BE2C (cell line): Measurements from ENCODE around the gene PPP4C. TPM values are rescaled to one million over a fixed set of nuclear protein-coding genes. Genes with fewer than 3 reads are reported as not detected.
A peak's percentile ranks its signal among the peaks of the same experiment; 100 is the strongest.

Source experiments
- DNase-seq: peaks from one replicate; pipeline ENCODE4 v3.0.0-alpha.2; 2020
- H3K27me3 ChIP-seq: fragments of 250-450 bp; sonication (Bioruptor Pico); 2 replicates; pipeline ENCODE4 v1.5.1; 2020; ENCODE audit warnings: mild to moderate bottlenecking
- H3K36me3 ChIP-seq: fragments of 250-450 bp; sonication (Bioruptor Pico); 2 replicates; pipeline ENCODE4 v1.5.1; 2020; ENCODE audit warnings: mild to moderate bottlenecking
- H3K4me1 ChIP-seq: fragments of 250-450 bp; sonication (Bioruptor Pico); 2 replicates; pipeline ENCODE4 v1.5.1; 2020
- H3K4me3 ChIP-seq: 2 replicates; pipeline ENCODE4 v1.5.1; 2011; ENCODE audit warnings: low read depth, low read length
- H3K9me3 ChIP-seq: fragments of 250-450 bp; sonication (Bioruptor Pico); 2 replicates; pipeline ENCODE4 v1.5.1; 2020
- polyA plus RNA-seq: library from polyadenylated mRNA; unstranded; fragments of >200 nt; gene quantifications from one replicate; pipeline ENCODE4 v1.2.1, GENCODE V29; 2012; ENCODE audit warnings: low read depth, missing spikeins; ENCODE audit not compliant: insufficient read length, insufficient read depth
- TF ChIP-seq, protein P1 (sequence below): IDR thresholded peaks from 2 replicates; pipeline ENCODE4 v1.5.1; 2012; ENCODE audit warnings: mild to moderate bottlenecking, low read depth, low read length

PPP4C gene
- 317 TPM for polyA plus RNA-seq

DNA sequence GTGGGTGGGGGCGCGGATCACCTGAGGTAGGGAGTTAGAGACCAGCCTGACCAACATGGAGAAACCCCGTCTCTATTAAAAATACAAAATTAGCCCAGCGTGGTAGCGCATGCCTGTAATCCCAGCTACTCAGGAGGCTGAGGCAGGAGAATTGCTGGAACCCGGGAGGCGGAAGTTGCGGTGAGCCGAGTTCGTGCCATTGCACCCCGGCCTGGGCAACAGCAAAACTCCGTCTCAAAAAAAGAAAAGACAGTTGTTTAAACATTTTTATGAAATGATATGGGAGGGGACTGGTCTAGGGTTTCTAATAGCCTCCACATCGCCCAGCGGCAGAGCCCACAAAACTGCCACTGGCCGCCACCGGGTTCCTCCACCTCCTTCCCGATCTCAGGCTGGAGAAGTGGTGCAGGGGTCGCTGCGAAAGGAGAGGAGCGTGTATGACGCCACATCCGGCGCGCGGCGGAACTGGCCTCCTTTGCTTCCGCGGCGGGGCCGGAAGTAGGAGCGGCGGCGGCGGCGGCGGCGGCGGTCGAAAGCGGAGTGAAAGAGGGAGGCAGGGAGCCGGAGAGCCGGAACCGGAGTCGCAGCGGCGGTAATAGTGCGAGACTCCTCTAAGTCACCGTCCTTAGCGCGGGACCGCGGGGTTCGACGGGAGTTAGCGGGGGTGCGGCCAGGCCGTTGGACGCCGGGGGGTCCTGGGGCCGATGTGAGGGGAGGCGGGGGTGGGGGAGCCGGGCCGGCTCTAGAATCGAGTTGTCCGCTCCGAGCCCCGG lies at the start of gene PPP4C:
TSS of gene PPP4C (plus strand) at position 492 of the 773 bp plus-strand sequence. CDS start 384 bp downstream, outside the sequence.
- peaks cover 52% of the 10 kb centered on the region for H3K36me3 ChIP-seq
- TF ChIP-seq, protein P1, sequence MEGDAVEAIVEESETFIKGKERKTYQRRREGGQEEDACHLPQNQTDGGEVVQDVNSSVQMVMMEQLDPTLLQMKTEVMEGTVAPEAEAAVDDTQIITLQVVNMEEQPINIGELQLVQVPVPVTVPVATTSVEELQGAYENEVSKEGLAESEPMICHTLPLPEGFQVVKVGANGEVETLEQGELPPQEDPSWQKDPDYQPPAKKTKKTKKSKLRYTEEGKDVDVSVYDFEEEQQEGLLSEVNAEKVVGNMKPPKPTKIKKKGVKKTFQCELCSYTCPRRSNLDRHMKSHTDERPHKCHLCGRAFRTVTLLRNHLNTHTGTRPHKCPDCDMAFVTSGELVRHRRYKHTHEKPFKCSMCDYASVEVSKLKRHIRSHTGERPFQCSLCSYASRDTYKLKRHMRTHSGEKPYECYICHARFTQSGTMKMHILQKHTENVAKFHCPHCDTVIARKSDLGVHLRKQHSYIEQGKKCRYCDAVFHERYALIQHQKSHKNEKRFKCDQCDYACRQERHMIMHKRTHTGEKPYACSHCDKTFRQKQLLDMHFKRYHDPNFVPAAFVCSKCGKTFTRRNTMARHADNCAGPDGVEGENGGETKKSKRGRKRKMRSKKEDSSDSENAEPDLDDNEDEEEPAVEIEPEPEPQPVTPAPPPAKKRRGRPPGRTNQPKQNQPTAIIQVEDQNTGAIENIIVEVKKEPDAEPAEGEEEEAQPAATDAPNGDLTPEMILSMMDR: no peak

DNA sequence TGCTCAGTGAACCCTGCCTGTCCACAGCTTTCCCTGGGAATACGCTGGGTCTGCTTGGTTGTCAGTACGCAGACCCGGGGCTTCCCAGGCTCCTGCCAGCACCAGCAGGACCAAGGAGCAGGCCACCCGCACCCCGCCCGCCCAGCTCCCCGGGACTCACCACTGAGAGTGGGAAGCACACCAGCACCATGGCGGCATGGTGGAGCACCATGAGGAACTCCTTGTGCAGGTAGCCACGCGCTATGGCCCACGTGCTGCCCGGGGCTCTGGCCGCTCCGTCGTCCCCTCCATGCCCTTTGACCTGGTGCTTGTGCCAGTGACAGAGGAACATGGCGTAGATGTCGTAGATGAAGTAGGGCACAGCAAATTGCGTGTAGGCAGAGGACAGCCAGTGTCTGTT lies 49.3 kb upstream of the PPP4C start:
- TF ChIP-seq, protein P1: no peak
- Histone ChIP-seq H3K36me3 (no peaks in the 10 kb centered on the region), H3K4me1 (peaks cover under 1% of the 10 kb centered on the region)

More for the DNA sequence above, at the start of gene PPP4C:
- no peaks in the 10 kb centered on the region for H3K27me3 ChIP-seq
- H3K9me3 ChIP-seq: no peaks in the 10 kb centered on the region
- DNase-seq: peak; percentile 93
- H3K4me3 ChIP-seq: peak within 1 kb of the TSS; percentile 93
- no peaks in the 10 kb centered on the region for H3K4me1 ChIP-seq

DNA sequence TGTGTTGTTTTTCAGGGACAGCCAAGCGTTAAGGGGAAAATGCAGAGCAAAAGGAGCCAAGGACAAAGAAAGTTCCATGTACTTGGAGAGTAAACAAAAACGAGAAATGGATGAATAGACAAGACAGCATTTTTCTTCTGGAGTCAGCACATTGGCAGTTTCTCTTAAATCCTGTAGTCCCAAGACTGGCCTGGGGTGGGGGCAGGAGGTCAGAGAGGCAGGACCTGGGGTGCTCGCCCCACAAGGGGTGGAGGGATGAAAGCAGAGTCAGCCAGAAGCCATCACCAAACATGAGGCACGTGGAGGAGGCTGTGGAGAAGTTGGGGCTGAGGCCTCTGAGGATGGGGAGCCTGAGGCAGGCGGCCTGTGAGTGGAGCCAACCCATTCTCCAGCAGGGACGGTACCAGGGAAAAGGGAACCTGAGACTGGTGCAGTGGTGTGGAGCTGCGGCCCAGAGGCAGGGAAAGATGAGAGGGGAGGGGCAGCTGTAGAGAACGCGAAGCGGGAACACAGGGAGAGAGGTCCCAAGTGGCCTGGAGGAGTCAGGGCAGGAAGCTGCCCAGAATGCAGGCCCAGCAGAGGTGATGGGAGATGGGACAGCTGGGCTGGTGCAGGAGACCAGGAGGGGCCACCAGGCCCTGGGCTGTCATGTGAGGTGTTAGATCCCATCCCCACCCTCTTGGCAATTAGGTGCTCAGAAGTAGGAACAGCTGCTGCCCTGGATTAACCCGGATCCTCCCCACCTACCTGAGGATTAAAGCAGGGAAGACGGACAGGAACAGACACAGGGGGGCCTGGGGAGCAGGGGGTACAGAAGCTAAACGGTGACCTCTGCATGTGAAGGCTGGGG lies 48.0 kb upstream of the PPP4C start:
- TF ChIP-seq, protein P1: no peak
- peak; percentile 49 for DNase-seq
- no peak overlapping the region for H3K4me3 ChIP-seq
- no peaks in the 10 kb centered on the region for H3K36me3 ChIP-seq
- no peaks in the 10 kb centered on the region for H3K9me3 ChIP-seq
- no peaks in the 10 kb centered on the region for H3K27me3 ChIP-seq
- peaks cover 7% of the 10 kb centered on the region for H3K4me1 ChIP-seq

More for the DNA sequence above, 49.3 kb upstream of the PPP4C start:
- H3K4me3 ChIP-seq: no peak overlapping the region
- no peaks in the 10 kb centered on the region for H3K9me3 ChIP-seq
- DNase-seq: no peak
- H3K27me3 ChIP-seq: no peaks in the 10 kb centered on the region

DNA sequence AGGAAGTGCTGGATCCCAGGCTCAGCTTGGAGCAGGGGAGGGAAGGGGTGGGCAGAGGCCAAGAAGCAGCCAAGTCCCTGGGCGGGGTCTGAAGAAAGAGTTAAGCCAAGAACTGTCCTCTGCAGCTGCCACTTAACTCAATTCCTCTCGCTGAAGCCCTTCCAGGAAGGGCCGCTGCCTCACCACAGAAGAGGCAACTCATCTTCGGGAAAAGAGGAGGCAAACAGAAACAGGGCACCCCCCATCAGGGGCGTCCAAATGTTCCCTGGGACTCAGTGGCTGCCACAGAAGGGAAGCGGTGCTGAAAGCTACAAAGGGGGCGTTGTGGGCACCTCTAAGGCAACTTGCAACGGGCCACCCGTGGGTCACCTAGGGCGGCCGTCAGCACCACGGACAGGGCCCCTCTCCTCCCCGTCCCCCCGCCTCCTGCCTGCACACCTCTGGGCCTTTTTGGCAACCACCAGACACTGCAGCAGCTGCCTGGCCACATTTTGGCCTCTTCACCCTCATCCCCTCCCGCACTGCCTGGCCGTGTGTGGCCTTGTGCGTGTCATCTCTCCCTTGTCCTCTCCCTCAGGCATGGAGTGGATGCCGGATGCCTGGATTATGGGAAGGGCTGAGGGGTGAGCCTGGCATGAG lies 47.2 kb upstream of the PPP4C start:
- H3K4me3 ChIP-seq: no peak overlapping the region
- TF ChIP-seq, protein P1: no peak
- no peaks in the 10 kb centered on the region for H3K27me3 ChIP-seq
- no peaks in the 10 kb centered on the region for H3K36me3 ChIP-seq
- no peaks in the 10 kb centered on the region for H3K9me3 ChIP-seq
- peaks cover 7% of the 10 kb centered on the region for H3K4me1 ChIP-seq
- DNase-seq: no peak

- peaks cover 7% of the 10 kb centered on the region for H3K4me1 ChIP-seq
- TF ChIP-seq, protein P1: no peak
- no peaks in the 10 kb centered on the region for H3K27me3 ChIP-seq
- DNase-seq: no peak
- H3K4me3 ChIP-seq: peak overlapping the region; percentile 61
- H3K36me3 ChIP-seq: no peaks in the 10 kb centered on the region
- no peaks in the 10 kb centered on the region for H3K9me3 ChIP-seq
These were observed 45.6 kb upstream of the PPP4C start for GRCh38 chr16:30030011-30030685.
